Spleen (tissue), 7 donors: ENCODE data around the gene FIBCD1.

ENCODE experiments used
- CTCF ChIP-seq, 11 experiments: fragments of 200-600 bp in 7 of 11; fragments of 450-650 bp in 4 of 11; sonication (generic) in 4 of 11; IDR thresholded peaks in 8 of 11; conservative IDR thresholded peaks in 3 of 11; 1 replicate in 7 of 11; 2 replicates in 4 of 11; pipeline versions ENCODE4 v1.4.0 to v1.8.0; 2016 to 2021; ENCODE audit warnings: antibody characterized with exemption in 11 of 11, inconsistent platforms in 4 of 11, mild to moderate bottlenecking in 1 of 11
- POLR2AphosphoS5 ChIP-seq, 3 donors: sonication (generic); formaldehyde crosslinking; IDR thresholded peaks; one replicate each; pipeline ENCODE4 v1.5.1; 2017; ENCODE audit warnings: antibody characterized with exemption in 3 of 3
- donor health status: DM: no; HTN: no; CAD: no; lungs with moderate emphysema.
- donor health status: DM: no; HTN: no; CAD: no.
- donor health status: DM: no; HTN: no; CAD: no.

GRCh38 chr9:130897105-130897751 lies 41.8 kb downstream of the FIBCD1 start:
- TF ChIP-seq CTCF (IDR thresholded peaks at IDR 0.05 in 8 of 11, conservative IDR thresholded peaks at IDR 0.05 in 3 of 11) (no peak), POLR2AphosphoS5 (IDR thresholded peaks at IDR 0.05) (no peak)
